Astrocyte of the cerebellum (primary cell): ENCODE results near the gene NCAM1.

Experiments used
- DNase-seq: peaks from one replicate; pipeline ENCODE4 v3.0.0-alpha.2; 2011; ENCODE audit warnings: low read depth
- H3K4me3 ChIP-seq: 2 replicates; pipeline ENCODE4 v1.5.1; 2011; ENCODE audit warnings: mild to moderate bottlenecking, low read depth, low read length, moderate library complexity
- CTCF ChIP-seq: IDR thresholded peaks from 2 replicates; pipeline ENCODE4 v1.5.1; 2012; ENCODE audit warnings: low read length, low read depth, moderate library complexity, mild to moderate bottlenecking; ENCODE audit errors: missing control alignments
- in situ Hi-C: cut with HindIII; loops from 2 replicates; pipeline ENCODE4 v1.10.0; 2017; ENCODE audit warnings: low sequenced_read_pairs

The NCAM1 gene

DNA sequence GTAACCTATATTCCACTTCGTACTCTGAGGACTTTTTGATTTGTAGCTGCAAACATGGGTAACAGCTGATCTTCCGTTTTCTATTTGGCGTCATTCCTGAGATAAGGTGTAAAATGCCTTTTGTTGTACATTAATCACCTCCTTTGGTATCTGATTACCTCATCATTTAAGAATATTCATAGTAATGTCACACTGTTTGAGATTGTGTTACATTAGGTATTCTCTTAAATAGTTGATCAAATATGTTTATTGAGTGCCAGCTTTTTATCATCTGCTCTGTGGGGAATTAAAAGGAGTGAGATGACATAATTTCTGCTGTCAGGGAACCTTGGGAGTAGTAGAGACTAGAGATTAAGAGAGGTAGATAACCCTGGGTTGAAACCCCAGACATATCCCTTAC is 5.9 kb downstream of the NCAM1 start:
- in situ Hi-C loops: no loop called here
- no peak for DNase-seq
- TF ChIP-seq CTCF: no peak
- no peak overlapping the region for H3K4me3 ChIP-seq

- no peak overlapping the region for H3K4me3 ChIP-seq
- in situ Hi-C loops: no loop called here
- peak; percentile 45 for DNase-seq
- TF ChIP-seq CTCF: no peak
Measured at GRCh38 chr11:112968941-112969713, 7.9 kb downstream of the NCAM1 start.

DNA sequence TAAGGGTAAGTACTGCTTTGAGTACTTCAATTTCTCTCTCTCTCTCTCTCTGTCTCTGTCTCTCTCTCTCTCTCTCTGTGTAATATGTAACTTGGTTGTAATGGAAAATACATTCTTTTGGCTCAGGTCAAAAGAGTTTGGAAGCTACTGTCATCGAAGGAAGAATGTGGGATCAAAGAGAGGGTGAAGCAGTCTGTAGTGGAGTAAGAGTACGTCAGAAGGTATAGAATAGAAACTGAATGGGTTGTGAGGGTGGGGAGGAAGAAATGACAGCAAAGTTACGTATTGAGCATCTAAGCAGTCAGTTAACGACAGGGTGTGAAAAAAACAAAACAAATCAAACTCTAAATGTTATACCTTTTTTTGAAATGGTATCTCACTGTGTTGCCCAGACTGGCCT is 10.0 kb downstream of the NCAM1 start:
- in situ Hi-C loops: no loop called here
- H3K4me3 ChIP-seq: no peak overlapping the region
- TF ChIP-seq CTCF: no peak
- no peak for DNase-seq

DNA sequence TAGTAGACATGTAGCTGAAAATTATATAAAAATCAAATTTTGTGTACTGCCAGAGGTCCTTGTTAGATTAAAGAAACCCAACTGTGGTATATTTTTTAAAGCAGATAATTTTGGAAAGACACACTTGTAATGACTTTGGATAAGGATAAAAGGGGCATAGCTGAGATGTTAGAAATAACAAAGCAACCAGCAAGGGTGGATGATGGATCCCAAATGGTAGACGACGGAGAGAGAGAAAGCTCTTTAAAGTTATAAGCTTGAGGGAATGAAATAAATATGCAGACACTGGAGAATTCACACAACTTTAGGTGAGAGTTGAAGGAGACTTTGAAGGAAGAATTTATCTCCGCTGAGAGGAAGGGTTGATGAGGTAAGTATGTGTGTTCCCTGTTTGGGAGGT is 10.6 kb downstream of the NCAM1 start:
- in situ Hi-C loops: no loop called here
- DNase-seq: no peak
- TF ChIP-seq CTCF: no peak
- no peak overlapping the region for H3K4me3 ChIP-seq

DNA sequence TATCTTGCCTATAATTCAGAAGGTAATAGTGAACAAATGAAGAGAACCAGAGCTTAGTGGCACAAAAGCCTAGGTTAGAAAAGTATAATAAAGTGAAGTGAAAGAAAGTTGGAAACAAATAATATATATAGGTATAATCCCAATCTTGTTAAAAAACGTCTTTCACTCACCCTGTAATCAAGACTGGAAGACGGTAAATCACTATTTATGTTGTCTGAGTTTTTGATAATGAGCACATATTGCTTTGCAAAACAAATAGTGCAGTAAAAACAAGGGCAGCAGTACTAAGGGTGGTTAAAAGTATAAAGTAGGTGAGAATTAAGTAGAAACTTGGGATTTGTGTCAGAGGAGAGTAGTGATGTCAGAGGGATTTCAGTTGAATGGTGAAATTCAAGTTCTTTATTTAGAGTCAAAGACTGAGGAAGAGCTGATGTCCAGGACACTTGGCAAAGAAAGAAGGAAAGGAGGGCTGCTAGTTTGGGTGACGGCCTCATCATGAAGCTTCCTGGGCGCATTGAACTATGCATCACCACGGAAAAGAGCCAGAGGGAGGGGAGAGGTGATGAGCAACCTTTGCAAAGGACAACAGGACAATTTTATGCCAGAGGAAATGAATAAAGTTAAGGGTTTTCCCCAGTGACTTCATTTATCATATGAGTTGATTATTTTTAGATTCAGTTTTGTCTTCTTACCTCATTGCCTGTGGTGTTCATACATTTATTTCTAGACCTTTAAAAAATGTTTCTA is 11.4 kb downstream of the NCAM1 start:
- no peak overlapping the region for H3K4me3 ChIP-seq
- no peak for DNase-seq
- in situ Hi-C loops: no loop called here
- TF ChIP-seq CTCF: no peak

DNA sequence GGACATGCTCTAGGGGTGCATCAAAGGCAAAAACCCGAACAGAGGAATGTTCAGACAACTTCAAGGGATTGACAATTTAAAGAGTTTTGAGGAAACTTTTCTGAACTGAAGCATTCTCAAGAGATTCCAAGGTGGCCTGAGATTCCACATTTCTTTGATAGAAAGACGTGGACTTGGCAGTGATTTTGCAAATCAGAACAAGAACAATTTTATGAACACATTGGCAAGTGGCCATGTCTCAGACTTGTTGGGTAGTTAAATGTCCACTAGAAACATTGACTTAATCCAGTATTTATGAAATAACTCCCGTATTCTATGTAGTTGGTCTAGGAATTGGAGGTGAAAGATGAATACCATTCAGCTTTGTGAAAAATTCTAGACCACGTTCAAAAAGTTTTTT is 13.8 kb downstream of the NCAM1 start:
- in situ Hi-C loops: no loop called here
- no peak for TF ChIP-seq CTCF
- H3K4me3 ChIP-seq: no peak overlapping the region
- no peak for DNase-seq
